Measurements from ENCODE around the gene MAGI2. TPM values are rescaled to one million over a fixed set of nuclear protein-coding genes. Genes with fewer than 3 reads are reported as not detected.

The MAGI2 gene
- total RNA-seq, 1 experiment from 2014 or later: 14.3 TPM

- TF ChIP-seq CTCF (conservative IDR thresholded peaks at IDR 0.05): no peak
- Histone ChIP-seq H2AK5ac (ENCODE audit: insufficient read length, low read length) (no peak overlapping the region), H3K4me2 (ENCODE audit: insufficient read depth, insufficient read length, low read length) (no peak overlapping the region), H2BK120ac (ENCODE audit: low read depth, low read length, poor library complexity, severe bottlenecking) (no peak overlapping the region), H2BK12ac (ENCODE audit: insufficient read length, low read depth, low read length) (no peak overlapping the region), H3K9ac (ENCODE audit: extremely low read depth, insufficient read length, low read length) (no peak overlapping the region), H3K4ac (ENCODE audit: low read depth, low read length) (no peak overlapping the region), H3K23ac (ENCODE audit: insufficient read length, low read depth, low read length) (no peak overlapping the region), H3K9me3 (ENCODE audit: control insufficient read depth, low read depth, low read length) (no peaks in the 10 kb centered on the region), H3K23me2 (ENCODE audit: insufficient read length, low read depth, low read length, poor library complexity, severe bottlenecking) (no peaks in the 10 kb centered on the region), H3K56ac (ENCODE audit: insufficient read length, low read depth, low read length) (no peak overlapping the region), H3K79me1 (ENCODE audit: insufficient read depth, low read depth, low read length, poor library complexity, severe bottlenecking) (no peaks in the 10 kb centered on the region), H3K27ac (ENCODE audit: insufficient read length, low read depth, low read length) (no peak overlapping the region), H3T11ph (ENCODE audit: low read length) (no peak overlapping the region), H2BK15ac (ENCODE audit: low read depth, low read length) (no peak overlapping the region), H3K18ac (ENCODE audit: insufficient read length, low read depth, low read length) (no peak overlapping the region), H2BK5ac (ENCODE audit: insufficient read length, low read length) (no peak overlapping the region), H4K8ac (replicated peaks; ENCODE audit: insufficient read length, low read depth, low read length) (no peak overlapping the region), H4K5ac (ENCODE audit: insufficient read length, low read depth, low read length) (no peak overlapping the region), H4K20me1 (ENCODE audit: control insufficient read depth, insufficient read depth, insufficient read length) (no peaks in the 10 kb centered on the region), H3K27me3 (ENCODE audit: insufficient read depth, low read length) (no peaks in the 10 kb centered on the region), H2AFZ (ENCODE audit: low read length) (no peak overlapping the region), H2BK20ac (ENCODE audit: low read depth, low read length, poor library complexity, severe bottlenecking) (no peak overlapping the region), H4K91ac (ENCODE audit: insufficient read length, low read depth, low read length) (no peak overlapping the region), H3K79me2 (ENCODE audit: insufficient read depth, low read length) (no peaks in the 10 kb centered on the region), H3K14ac (ENCODE audit: insufficient read depth, low read length) (no peak overlapping the region), H3K4me1 (ENCODE audit: insufficient read depth, low read length) (no peaks in the 10 kb centered on the region)
- Mint-ChIP-seq H3K27ac (peak overlapping the region in 1 of 3 experiments; percentile 44; a peak in 2 of 7 replicates), H3K4me1 (no peaks in the 10 kb centered on the region), H3K4me3 (no peak overlapping the region), H3K27me3 (ENCODE audit: low read depth) (no peaks in the 10 kb centered on the region), H3K36me3 (ENCODE audit: insufficient read depth in 1 of 3, low read depth in 3 of 3) (no peaks in the 10 kb centered on the region), H3K9me3 (no peaks in the 10 kb centered on the region)
- DNase-seq: no peak
- WGBS (ENCODE audit: extremely low coverage, insufficient read length, low lambda C conversion rate): no CpG with 5 or more reads among the region's 4 CpGs
These were observed 513.8 kb downstream of the MAGI2 start for GRCh38 chr7:78939669-78940068.
